Left hindlimb (tissue), 1 donor: ENCODE measurements around the gene ADRA1B.

Experiments used
- DNase-seq: peaks from one replicate; pipeline ENCODE4 v3.0.0-alpha.2; 2018

The ADRA1B gene

GRCh38 chr5:159915904-159916840, at the start of gene ADRA1B:
TSS of gene ADRA1B (plus strand) at chr5:159916482. CDS start at chr5:159916906, 424 bp downstream.
- DNase-seq, result peak; percentile 73

- DNase-seq, result no peak
These were observed 42.6 kb upstream of the ADRA1B start for GRCh38 chr5:159873680-159874079.

GRCh38 chr5:159874263-159874662, 42.0 kb upstream of the ADRA1B start:
- no peak for DNase-seq

DNA sequence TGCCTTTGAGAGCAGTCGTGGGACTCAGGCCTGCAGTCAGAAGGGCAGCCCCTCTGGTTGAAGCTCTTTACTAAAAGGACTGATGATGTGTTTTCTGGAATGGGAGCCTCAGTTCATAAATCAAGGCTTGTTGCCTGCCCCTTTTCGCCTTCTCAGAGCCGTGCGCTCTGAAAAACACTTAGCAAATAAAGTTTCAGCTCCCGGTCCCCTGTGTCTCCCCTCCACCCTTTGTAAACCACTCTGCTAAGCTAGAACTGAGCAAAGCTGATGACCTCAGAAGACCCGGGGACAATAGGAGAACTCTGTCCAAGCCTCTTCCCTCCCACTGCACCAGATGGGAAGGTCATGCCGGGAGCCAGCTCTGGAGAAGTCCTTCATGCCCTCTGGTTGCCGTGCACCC, 39.3 kb upstream of the ADRA1B start:
- DNase-seq, result no peak

- DNase-seq, result peak; percentile 36
These were observed 38.3 kb upstream of the ADRA1B start for GRCh38 chr5:159877894-159878448.

DNA sequence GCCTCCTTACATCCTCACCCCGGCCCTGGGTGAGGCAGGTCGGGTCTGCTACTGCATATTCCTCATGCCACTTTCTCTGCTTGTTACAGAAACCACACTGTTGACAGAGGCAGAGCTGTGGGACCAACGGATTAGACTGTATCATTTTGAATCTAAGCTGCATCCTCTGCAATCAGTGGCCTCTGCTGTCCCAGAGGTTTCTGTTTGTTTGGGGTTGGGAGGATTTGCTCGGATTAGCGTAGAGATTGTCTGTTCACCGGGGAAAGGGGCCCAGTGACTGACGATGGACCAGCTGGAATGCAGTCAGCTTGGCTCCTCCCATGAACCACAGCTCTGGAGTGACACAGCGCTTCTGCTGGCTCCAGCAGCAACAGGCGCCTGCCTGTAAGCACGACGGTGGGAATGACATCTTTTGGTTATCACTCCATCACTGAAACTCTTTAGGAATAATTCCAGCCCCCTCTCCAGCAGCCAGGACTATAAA, 37.3 kb upstream of the ADRA1B start:
- DNase-seq, result peak; percentile 76

- DNase-seq, result no peak
These were observed 35.6 kb upstream of the ADRA1B start for GRCh38 chr5:159880676-159881075.

GRCh38 chr5:159881967-159882366, 34.3 kb upstream of the ADRA1B start:
- DNase-seq, result no peak

DNA sequence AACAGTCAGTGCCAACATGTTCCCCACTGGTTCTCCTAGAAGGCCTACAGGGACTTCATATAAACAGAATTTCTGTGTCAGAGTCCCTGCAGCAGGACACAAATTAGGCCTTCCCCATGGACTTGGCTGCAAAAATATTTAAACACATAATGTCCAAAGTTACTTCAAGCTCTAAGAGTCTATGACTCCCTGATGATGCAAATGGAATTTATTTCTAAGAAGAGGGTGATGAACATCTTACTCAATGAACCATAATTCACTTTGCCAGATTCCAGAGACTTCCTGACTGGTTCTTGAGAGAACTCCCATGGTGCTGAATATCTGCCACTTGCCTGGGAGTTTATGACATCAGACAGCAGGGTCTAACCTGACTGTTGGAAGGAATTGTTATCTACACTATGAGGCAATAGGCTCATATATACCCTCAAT, 32.7 kb upstream of the ADRA1B start:
- no peak for DNase-seq

GRCh38 chr5:159884917-159885620, 31.2 kb upstream of the ADRA1B start:
- DNase-seq, result no peak

- DNase-seq, result no peak
These were observed 30.0 kb upstream of the ADRA1B start for GRCh38 chr5:159886296-159886695.

DNA sequence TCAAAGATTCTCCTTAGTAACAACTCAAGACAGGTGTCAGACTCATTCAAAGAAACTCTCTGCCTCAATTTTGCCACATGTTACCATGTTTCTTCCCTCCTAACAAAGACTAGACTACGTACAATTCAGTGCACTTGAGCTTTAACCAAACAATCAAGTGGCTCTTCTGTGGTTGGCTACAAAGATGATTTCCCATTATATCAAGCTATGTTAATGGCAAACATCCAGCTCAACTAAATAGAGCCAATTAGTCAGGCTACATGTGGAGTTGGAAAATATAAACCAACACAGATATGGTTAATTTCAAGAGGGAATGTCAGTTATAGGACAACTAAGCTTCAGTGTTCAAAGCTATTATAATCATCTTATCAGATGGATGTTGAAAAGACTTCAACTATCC, 29.2 kb upstream of the ADRA1B start:
- DNase-seq, result no peak

- DNase-seq, result no peak
These were observed 27.4 kb upstream of the ADRA1B start for GRCh38 chr5:159888860-159889259.

DNA sequence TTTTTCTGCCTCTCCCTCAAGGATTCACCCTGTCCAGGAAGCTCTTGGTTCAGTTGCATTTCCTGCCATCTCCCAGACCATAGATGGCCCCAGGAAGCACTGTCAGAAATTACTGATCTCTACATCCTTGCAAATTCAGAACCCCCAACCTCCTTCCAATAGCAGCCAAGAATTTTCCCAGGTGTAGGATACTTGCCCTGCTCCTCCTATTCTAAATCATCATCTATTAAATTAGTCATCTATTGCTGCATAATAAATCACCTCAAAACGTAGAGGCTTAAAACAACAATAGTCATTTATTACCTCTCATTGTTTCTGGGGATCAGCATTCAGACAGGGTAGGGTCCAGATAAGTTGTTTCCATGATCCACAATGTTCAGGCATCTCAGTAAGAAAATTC, 26.1 kb upstream of the ADRA1B start:
- no peak for DNase-seq

DNA sequence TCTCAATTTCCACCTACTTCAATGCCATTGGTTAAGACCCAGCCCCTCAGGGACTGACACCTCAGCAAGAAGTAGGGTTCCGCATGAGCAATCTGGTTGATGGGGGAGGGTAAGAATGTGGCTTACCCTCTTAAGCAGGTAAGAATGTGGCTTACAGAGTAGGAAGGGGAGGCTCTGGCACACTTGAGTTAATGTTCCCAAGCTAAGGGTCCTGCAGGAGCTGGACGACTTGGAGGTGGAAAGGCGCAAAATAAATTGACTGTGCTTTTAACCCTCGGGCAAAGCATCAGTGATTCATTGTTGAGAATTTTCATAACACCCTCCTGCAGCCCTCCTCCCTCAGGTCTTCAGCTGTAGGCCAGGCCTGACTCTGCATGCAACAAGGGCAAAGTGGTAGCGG, 24.9 kb upstream of the ADRA1B start:
- no peak for DNase-seq

DNA sequence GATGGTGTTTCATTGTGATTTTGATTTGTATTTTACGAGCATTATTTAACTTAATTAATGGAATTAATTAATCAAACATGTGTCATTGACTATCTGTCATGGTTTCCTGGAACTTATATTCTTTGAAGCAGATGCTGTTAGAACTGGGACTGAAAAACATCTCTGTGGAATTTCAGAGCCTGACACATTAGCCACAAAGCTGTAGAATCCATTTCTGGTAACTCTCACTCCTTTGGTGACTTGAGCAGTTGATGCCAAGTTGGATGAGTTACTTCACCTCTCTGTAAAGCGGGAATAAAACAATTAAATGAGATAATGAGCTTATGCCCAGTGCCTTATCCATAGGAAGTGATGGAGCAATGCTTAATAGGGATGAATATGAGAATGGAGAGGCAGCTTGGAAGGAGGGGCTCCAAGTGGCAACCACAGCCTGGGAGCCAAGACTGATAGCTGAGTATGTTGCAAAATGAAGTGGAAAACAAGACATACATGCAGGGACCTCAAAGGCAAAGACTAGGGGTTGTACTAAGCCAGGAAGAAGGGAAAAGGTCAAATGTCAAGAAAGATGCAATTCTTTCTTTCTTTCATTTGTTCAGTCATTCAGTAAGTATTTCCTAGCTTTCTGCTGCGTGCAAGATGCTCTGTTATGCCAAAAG, 23.1 kb upstream of the ADRA1B start:
- no peak for DNase-seq

DNA sequence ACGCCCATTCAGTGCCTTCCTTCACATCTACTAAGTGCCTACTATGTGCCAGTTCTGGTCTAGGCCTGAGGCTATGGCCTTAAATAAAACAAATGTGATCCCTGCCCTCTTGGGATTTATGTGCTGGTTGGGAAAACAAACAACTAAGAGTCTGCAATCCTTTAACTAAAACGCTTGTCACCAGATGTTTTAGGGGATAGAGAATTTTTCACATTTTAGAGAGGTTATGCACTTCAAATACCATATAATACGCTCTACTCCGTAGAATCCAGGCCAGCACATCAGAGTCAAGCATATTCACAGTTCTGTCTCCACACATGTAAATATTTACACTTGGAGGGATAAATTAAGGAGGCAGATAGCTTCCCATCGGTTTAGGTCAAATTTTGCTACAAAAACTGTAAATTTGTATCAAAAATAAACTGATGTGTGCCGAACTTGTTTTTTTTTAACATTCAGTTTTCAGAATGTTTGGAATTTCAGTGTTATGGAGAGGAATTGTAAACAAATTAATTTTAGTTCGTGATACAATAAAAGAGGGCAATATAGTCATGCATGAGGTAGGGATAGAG, 22.0 kb upstream of the ADRA1B start:
- DNase-seq, result no peak

DNA sequence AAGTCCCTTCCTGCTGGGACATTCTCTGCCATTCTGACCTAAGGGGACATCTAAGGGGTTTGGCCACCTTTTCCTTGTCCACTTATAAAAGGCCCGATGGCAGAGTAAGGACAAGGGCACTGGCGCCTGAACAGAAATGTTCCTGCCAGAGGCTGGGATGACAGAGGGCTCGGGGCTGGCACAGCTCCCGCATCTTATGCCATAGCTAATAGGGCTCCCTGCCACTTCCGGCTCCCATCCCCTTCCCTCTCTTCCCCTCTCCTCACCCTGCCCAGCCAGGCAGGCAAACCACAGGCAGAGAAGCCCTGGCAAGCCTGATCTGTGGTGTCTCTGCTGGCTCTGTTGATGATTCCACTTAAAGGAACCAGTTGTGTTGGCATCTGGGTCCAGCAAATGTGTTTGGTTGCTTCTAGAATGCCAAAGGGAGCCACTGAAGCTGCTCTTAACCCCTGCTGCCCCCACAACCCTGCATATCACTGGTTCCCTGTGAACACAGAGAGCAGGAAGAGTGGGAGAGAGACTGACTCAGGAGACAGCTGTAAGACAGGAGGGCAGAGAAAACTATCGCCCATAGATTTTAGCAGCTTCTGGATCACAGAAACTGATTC, 18.4 kb upstream of the ADRA1B start:
- no peak for DNase-seq

- DNase-seq, result no peak
These were observed 16.9 kb upstream of the ADRA1B start for GRCh38 chr5:159899067-159900049.

DNA sequence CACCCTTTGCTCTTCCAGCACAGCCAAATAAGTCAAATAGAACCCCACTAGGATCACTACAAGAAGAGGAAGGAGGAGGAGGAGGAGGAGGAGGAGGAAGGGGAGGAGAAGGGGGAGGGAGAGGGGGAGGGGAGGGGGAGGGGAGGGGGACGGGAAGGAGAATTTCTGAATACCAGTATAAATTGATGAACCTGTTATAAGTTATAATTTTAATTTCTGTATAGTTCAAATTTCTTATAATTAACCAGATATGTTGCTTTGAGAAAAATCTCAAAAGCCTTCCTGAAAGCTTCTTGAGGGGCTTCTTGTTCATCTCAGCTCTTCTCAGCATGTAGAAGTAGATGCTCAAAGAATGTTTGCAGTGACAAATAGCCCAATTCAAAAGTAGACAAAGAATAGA, 15.0 kb upstream of the ADRA1B start:
- no peak for DNase-seq

DNA sequence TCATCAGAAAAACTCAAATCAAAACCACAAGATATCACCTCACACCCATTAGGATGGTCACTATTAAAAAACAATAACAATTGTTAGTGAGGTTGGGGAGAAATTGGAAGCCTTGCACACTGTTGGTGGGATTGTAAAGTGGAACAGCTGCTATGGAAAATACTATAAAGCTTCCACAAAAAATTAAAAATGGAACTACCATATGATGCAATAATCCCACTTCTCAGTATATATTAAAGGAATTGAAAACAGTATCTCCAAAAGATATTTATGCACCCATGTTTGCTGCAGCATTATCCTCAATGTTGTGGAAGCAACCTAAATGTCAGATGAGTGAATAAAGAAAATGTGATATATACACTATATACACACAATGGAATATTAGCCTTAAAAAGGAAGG, 14.5 kb upstream of the ADRA1B start:
- no peak for DNase-seq
